AG10803 (cell line): ENCODE results near the gene MYDGF.

Source experiments
- DNase-seq: peaks from one replicate; pipeline ENCODE4 v3.0.0; 2010; ENCODE audit warnings: low read depth
- H3K4me3 ChIP-seq: 2 replicates; pipeline ENCODE4 v1.5.1; 2011; ENCODE audit warnings: mild to moderate bottlenecking, low read length, control low read depth
- CTCF ChIP-seq: conservative IDR thresholded peaks from 2 replicates; pipeline ENCODE4 v1.5.1; 2011; ENCODE audit warnings: mild to moderate bottlenecking, low read length, control low read depth, inconsistent platforms

The MYDGF gene

GRCh38 chr19:4620675-4621074, 49.5 kb downstream of the MYDGF start:
- H3K4me3 ChIP-seq: no peak overlapping the region
- TF ChIP-seq CTCF: no peak
- DNase-seq: no peak

- H3K4me3 ChIP-seq: no peak overlapping the region
- TF ChIP-seq CTCF: no peak
- DNase-seq: no peak
These were observed 50.4 kb downstream of the MYDGF start for GRCh38 chr19:4619668-4620294.

- no peak for DNase-seq
- TF ChIP-seq CTCF: no peak
These were observed 52.1 kb downstream of the MYDGF start for GRCh38 chr19:4618019-4618418.

GRCh38 chr19:4613254-4613751, 56.8 kb downstream of the MYDGF start:
- no peak overlapping the region for H3K4me3 ChIP-seq
- no peak for TF ChIP-seq CTCF
- no peak for DNase-seq

More at GRCh38 chr19:4618019-4618418, 52.1 kb downstream of the MYDGF start:
- H3K4me3 ChIP-seq: no peak overlapping the region

GRCh38 chr19:4609878-4610511, 60.1 kb downstream of the MYDGF start:
- no peak for DNase-seq
- no peak for TF ChIP-seq CTCF
- no peak overlapping the region for H3K4me3 ChIP-seq
